CD4-positive, alpha-beta T cell treated with Interleukin-21 for 1 hour (primary cell): ENCODE results near the gene EGR1.

Experiments used
- DNase-seq: peaks from one replicate; pipeline ENCODE4 v3.0.0-alpha.2; 2020

The EGR1 gene

DNA sequence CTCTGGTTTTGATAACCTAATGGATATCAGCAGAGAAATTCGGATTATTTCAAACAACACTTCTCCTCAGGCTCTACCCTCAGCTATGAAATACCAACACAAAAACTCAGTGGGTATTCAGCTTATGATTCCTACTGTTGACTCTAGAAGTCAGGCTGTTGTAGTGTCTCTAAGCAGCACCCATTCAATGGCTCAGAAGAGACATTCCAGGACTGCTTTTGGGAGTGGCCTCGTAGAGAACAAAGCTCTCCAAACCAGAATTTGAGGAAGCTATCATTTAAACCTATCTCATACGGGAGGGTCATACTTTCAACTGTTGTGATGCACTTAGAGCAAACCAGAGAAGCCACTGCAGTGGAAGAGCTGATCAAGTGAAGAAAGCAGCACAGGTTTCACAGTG, 43.7 kb downstream of the EGR1 start:
- no peak for DNase-seq

DNA sequence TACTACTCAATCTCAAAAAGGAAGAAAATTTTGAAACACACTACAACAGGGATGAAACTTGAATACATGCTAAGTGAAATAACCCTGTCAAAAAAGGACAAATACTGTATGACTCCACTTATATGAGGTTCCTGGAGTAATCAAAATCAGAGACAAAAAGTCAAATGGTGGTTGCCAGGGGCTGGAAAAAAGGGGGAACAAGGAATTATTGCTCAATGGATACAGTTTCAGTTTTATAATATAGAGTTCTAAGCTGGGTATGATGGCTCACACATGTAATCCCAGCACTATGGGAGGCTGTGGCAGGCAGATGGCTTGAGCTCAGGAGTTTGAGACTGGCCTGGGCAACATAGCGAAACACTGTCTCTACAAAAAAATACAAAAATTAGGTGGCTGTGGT, 48.7 kb downstream of the EGR1 start:
- DNase-seq: no peak

DNA sequence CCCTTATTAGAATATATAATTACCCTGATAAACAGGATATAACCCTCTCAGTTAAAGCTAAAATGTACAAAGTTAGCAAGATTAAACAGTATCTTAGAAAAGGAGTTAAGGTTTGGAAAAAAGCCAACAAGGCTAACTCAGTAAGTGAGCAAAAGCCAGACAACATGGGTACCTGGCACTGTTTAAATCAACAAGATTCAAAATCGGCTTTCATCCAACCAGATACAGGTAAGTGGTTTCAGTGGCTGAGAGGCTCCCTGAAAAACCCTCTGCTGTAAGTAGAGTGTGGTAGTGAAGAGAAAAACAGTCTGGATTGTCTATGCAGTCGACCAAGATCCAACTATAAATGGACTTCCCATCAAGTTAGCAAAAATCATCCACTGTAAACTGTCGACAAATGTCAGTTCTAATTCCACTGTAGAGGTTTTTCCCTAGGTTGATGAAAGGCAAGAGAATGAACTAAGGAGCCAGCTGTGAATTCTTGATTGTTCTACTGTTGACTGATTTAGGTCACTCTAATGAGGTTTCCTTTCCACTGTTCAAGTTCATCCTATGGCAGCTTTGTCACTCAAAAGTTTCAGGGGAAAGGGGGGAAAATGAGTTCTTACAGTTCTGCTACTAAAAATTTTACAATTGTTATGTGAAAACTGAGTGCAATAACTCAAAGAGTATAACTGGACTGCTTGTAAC, 50.4 kb downstream of the EGR1 start:
- DNase-seq: no peak

DNA sequence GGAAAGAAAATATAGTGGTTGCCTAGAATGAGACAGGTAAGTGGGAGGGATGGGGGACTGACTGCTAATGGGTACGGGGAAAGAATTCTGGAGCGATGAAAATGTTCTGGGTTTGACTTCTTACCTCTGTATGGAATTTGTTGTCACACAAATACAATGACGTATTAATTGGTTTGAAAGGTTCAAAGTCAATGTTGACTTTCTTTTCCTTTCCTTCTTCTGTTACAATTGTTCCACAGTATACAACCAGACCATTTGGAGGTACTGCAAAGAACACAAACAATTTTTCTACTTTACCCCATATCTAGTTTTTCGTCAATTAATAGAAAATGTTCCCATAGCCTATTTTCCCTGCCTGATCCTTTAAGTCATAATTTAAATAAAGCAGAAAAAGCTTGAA, 52.2 kb downstream of the EGR1 start:
- DNase-seq: no peak
